Measurements from ENCODE around the gene CACNA1G.

Gene CACNA1G

GRCh38 chr17:50558581-50558940 lies 2.0 kb upstream of the CACNA1G start:
- peak overlapping the region in 2 of 3 experiments; percentile 37 to 56 for H3K27ac Mint-ChIP-seq
- H3K27me3 Mint-ChIP-seq (ENCODE audit: low read depth): peaks cover 69% of the 10 kb centered on the region
- peaks cover 37% of the 10 kb centered on the region for H3K4me1 Mint-ChIP-seq
- H3K4me3 Mint-ChIP-seq: peak overlapping the region; percentile 77 to 94 (median 81)
- TF ChIP-seq, protein P1, sequence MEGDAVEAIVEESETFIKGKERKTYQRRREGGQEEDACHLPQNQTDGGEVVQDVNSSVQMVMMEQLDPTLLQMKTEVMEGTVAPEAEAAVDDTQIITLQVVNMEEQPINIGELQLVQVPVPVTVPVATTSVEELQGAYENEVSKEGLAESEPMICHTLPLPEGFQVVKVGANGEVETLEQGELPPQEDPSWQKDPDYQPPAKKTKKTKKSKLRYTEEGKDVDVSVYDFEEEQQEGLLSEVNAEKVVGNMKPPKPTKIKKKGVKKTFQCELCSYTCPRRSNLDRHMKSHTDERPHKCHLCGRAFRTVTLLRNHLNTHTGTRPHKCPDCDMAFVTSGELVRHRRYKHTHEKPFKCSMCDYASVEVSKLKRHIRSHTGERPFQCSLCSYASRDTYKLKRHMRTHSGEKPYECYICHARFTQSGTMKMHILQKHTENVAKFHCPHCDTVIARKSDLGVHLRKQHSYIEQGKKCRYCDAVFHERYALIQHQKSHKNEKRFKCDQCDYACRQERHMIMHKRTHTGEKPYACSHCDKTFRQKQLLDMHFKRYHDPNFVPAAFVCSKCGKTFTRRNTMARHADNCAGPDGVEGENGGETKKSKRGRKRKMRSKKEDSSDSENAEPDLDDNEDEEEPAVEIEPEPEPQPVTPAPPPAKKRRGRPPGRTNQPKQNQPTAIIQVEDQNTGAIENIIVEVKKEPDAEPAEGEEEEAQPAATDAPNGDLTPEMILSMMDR (IDR thresholded peaks at IDR 0.05; ENCODE audit: unreplicated experiment in 3 of 3): no peak
- no peaks in the 10 kb centered on the region for H3K9me3 Mint-ChIP-seq
- H3K36me3 Mint-ChIP-seq (ENCODE audit: low read depth): peaks cover 3% of the 10 kb centered on the region

DNA sequence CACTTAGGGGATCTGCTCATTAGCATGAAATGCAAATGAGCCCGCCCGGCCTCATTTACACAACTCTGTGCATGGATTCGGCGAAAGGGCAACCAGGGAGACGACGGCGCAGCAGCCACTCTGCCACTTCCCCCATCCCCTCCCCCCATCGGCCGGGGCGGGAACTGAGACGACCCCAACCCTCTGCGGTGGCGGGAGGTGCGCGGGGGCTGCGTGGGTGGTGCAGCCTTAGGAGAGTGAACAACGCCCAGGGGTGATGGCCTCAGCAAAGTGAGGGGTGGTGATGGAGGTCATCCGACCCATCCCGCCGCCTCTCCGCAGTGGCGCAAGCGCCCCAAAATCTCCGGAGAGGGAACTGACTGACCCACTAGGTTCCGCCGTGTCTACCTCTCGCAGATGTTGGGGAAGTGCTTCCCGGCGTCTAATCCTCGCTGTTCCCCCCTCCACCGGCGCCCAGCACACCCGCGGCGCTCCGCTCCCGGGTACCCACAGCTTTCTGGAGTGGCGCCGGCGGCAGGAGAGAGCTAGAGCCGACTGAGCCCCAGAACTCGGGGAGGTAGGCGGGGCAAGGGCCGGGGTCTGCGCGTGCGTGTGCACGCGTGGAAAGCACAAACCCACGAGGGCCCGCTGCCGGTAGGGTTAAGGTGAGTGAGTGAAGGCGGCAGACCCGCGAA lies 1.4 kb upstream of the CACNA1G start:
- Mint-ChIP-seq H3K27me3 (ENCODE audit: low read depth) (peaks cover 70% of the 10 kb centered on the region), H3K9me3 (no peaks in the 10 kb centered on the region), H3K36me3 (ENCODE audit: low read depth) (peaks cover 3% of the 10 kb centered on the region), H3K4me3 (peak overlapping the region; percentile 89 to 94 (median 91)), H3K4me1 (peaks cover 42% of the 10 kb centered on the region), H3K27ac (peak overlapping the region in 1 of 3 experiments; percentile 56)
- TF ChIP-seq, protein P1 (IDR thresholded peaks at IDR 0.05; ENCODE audit: unreplicated experiment in 3 of 3): no peak

- TF ChIP-seq, protein P1 (IDR thresholded peaks at IDR 0.05; ENCODE audit: unreplicated experiment in 3 of 3): no peak
- Mint-ChIP-seq H3K27me3 (ENCODE audit: low read depth) (peaks cover 67% of the 10 kb centered on the region), H3K9me3 (no peaks in the 10 kb centered on the region), H3K27ac (peak overlapping the region; percentile 62 to 96 (median 92)), H3K36me3 (ENCODE audit: low read depth) (no peaks in the 10 kb centered on the region), H3K4me1 (peaks cover 48% of the 10 kb centered on the region), H3K4me3 (peak overlapping the region; percentile 89 to 94 (median 91))
Observed at GRCh38 chr17:50559674-50560184, 786 bp upstream of the CACNA1G start.

DNA sequence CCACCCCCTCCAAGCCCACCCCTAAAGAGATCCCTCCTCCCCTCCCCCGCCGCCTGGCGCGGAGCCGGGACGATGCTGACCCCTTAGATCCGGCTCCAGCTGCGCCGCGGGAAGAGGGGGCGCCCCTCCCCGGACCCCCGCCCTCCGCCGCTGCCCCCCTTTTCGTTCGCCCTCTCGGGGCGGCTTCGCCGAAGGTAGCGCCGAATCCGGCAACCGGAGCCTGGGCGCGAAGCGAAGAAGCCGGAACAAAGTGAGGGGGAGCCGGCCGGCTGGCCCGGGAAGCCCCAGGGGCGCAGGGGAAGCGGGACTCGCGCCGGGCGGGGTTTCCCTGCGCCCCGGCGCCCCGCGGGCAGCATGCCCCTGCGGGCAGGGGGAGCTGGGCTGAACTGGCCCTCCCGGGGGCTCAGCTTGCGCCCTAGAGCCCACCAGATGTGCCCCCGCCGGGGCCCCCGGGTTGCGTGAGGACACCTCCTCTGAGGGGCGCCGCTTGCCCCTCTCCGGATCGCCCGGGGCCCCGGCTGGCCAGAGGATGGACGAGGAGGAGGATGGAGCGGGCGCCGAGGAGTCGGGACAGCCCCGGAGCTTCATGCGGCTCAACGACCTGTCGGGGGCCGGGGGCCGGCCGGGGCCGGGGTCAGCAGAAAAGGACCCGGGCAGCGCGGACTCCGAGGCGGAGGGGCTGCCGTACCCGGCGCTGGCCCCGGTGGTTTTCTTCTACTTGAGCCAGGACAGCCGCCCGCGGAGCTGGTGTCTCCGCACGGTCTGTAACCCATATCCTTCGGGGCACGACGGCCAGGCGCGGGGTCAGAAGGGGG lies 623 bp downstream of the CACNA1G start:
- H3K27ac Mint-ChIP-seq: no peak overlapping the region
- TF ChIP-seq, protein P1 (IDR thresholded peaks at IDR 0.05; ENCODE audit: unreplicated experiment in 3 of 3): no peak
- peaks cover 62% of the 10 kb centered on the region for H3K4me1 Mint-ChIP-seq
- peak overlapping the region; percentile 46 to 89 (median 54) for H3K4me3 Mint-ChIP-seq
- H3K27me3 Mint-ChIP-seq (ENCODE audit: low read depth): peaks cover 76% of the 10 kb centered on the region
- H3K36me3 Mint-ChIP-seq (ENCODE audit: low read depth): no peaks in the 10 kb centered on the region
- H3K9me3 Mint-ChIP-seq: no peaks in the 10 kb centered on the region

- peak overlapping the region; percentile 84 to 90 (median 89) for H3K4me3 Mint-ChIP-seq
- no peaks in the 10 kb centered on the region for H3K9me3 Mint-ChIP-seq
- no peaks in the 10 kb centered on the region for H3K36me3 Mint-ChIP-seq (ENCODE audit: low read depth)
- TF ChIP-seq, protein P1 (IDR thresholded peaks at IDR 0.05; ENCODE audit: unreplicated experiment in 3 of 3): no peak
- H3K27ac Mint-ChIP-seq: peak overlapping the region in 1 of 3 experiments; percentile 94
- H3K27me3 Mint-ChIP-seq (ENCODE audit: low read depth): peaks cover 77% of the 10 kb centered on the region
- H3K4me1 Mint-ChIP-seq: peaks cover 62% of the 10 kb centered on the region
Observed at GRCh38 chr17:50561746-50562141, 1.2 kb downstream of the CACNA1G start.

All from nephron (organoid).